NCI-H1105 treated with DMSO at 0.1 percent for 48 hours (cell line): Measurements from ENCODE around the gene POLR2M.

Experiments
- DNase-seq: peaks from one replicate; lab custom pipeline; 2025; lab: John Stamatoyannopoulos, UW

POLR2M gene

DNA sequence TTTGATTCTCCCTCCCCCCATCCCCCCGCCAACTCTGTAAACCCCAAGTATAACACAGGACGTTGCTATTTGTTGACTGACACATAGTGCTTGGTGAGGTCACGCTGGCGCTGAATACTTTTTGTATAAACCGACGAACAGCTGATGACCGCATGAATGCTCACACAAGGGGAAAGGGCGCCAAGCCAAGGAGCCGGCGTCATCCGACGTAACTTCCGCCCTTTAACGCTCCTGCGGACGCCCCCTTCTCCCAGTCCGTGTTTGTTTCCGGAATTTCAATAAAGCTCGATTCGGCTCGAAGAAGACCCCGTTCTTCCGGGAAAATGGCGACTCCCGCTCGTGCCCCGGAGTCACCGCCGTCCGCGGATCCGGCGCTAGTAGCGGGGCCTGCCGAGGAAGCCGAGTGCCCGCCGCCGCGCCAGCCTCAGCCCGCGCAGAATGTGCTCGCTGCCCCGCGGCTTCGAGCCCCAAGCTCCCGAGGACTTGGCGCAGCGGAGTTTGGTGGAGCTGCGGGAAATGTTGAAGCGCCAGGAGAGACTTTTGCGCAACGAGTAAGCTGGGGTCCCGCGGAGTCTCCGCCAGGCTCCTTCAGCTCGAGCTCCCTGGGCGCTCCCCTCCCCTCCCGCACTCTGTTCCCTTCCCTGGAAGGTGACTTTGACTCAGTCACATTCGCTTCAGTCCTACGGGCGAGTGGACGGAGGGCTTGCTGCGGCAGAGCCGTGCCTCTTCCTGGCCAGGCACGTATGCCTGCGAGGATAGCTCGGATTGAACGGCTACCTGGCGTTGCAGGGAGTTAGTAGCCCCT, at the start of gene POLR2M:
POLR2M (plus strand) TSS at position 310 of the 805 bp plus-strand sequence; CDS start at position 439, 129 bp downstream.
- peak; percentile 98 for DNase-seq

DNA sequence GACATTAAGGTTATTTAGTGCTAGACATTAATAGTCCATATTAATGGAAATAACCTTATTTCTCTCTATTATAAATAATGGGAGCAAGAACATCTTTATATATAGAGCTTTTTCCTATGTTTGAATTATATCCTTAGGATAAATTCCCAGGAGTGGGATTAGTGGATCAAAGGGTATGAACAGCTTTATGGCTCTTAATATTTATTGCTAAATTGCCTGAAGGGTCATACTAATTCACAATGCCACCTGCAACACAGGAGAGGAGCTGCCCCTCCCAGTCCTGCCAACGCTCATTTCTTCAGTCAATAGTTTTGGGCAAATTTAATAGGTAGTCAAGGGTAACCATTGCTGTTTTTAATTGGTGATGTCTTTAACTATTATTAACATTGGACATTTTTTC, 48.9 kb upstream of the POLR2M start:
- no peak for DNase-seq

DNA sequence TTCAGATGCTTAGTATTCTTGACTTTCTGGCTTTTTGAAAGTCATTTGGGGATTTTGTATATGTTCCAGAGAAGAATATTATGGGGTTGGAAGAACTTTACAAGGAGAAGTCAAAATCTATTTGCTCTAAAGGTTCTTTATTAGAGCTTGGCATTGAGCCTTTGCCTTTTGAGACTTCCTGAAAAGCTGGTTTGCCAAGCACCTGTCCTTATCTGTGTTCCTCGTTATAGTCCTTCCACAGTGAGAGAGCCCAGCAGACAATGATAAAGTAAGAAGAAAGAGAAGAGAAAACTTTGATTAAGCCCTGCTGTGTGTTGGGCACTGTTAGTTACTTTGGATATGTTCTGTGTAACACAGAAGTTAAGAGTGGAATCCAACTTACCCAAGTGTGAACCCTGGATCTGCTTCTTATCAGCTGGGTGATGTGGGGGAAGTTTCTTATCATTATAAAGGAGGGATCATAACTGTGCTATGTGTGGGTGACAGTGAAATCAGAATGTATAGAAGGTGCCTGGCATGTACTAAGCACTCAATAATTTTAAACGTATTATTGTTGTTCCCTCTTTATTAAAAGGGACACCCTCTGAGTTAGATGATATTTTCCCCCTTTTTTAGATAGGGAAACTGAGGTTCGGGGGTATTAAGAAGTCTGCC, 44.3 kb upstream of the POLR2M start:
- DNase-seq = peak; percentile 42

DNA sequence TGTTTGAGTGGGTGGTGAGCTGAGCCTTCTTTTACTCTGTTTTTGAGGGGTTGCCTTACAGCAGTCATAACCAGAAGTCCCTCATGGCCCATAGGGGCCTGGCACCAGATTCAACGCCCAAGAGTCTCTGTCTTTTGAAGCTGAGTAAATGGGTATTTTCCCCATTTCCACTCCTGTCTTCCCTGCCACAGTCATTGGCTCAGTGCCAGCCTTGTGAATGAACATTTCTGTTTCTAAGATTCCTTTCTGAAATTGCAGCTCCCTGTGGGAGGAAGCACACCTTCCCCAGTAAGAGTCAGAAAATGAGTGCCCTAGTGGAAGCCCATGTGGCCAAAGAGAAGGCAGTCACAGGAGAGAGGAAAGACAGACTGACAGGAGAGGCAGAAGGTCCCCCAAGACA, 43.7 kb upstream of the POLR2M start:
- DNase-seq = no peak

DNA sequence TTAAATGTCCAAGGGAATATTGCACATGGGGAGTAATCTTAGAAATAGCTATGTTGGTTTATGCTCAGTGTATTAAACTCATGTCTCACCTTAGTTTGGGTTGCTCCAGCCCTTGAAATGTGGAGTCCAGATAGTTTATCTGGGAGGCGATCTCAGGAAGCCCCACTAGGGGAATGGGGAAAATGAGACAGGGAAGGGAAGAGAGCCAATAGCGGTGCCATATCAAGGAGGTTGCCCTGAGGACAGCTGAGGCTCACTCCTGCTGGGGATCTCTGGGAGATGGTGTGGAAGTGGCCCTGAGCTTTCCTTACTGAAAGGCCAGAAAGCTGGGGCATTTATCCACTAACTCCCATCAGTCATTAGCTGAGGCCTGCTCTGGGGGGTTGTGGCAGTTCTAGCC, 43.3 kb upstream of the POLR2M start:
- DNase-seq = no peak

DNA sequence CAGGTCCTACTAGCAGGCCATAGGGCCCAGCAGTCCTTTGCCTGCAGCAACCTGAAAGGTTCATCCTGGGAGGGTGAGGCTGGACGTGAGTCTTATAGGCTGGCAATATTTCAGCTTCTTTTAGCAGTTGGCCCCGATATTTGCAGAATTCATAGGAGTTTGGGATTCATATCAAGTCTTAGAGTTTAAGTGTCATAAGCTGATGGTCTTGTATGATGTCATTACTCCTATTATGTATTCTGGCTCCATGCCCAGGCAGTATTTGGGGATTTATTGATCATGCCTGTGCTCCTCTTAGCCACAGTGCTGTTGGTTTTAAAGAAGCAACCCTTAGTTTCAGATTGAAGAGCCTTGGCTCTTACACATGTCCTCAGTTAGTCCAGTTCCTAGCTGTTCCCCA, 41.3 kb upstream of the POLR2M start:
- DNase-seq = no peak

DNA sequence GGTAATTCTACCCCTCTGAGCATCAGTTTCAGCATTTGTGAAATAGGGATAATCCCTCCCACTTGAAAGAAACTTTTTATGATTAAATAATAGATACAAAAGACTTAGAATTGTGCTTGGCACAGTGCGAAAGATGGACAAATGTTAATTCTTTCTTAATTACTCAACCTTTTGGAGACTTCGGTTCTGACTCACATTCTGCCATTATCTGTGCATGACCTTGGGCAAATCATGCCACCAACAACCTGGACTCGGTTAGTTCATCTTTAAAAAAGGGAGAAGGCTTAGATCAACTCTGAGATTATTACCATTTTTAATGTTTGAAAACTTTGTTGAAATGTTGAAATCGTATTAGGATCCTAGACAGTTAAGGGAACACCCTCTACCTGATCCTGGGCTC, 40.6 kb upstream of the POLR2M start:
- DNase-seq = no peak

DNA sequence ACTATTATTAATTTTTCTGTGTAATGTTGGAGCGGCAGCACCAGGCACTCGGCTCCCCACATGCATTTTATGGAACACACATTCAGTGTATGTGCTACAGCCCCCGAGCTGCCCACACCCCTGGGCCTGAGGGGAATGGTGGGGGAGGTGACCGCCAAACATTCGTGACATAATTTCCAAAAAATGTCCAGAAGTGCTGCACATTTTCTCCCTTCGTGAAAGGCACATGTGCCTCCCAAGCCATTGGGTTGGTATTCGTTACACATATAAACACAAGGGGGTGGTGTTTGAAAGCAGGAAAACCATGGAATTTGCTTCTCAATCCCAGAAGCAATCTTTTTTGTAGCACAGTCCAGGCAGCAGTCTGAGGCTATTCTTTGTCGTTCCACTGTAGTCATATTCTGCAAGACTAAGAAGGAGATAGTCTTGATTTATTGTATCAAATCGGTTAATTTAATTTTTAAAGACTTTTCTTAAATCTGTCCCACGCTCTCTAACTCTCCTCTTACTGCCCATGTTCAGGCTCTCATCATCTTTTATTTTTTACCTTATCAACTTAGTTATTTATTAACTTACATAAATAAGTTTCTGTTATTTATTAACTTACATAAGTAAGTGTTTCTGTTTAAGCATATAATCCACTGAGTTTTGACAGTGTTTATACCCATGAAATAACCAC, 39.2 kb upstream of the POLR2M start:
- DNase-seq = no peak

DNA sequence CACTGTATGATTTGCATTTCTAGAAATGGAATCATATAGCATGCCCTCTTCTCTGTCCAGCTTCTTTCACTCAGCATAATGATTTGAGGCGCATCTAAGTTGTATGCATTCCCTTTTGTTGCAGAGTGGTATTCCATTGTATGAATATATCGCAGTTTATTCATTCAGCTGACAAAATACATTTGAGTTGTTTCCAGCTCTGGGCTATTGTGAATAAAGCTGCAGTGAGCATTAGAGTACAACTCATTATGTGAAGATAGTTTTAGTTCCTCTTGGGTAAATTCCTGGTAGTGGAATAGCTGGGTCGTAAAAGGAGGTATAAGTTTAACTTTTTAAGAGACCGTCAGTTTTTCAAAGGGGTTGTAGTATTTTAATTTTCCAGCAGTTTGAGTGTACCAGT, 38.5 kb upstream of the POLR2M start:
- DNase-seq = no peak

DNA sequence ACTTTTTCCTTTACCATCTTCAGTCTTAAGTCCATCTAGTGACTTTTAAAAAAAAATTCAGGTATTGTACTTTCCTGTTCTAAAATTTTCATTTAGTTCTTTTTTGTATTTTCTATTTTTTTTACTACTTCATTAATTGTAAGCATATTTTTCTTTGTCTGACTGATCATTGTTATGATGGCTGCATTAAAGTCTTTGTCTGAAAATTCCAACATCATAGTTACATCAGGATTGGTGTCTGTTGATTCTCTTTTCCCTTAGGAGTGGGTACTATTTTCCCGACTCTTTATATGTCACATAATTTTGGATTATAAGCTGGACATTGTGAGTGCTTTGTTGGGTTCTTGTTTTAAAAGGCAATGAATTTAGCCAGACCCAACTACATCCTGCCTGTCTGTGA, 34.9 kb upstream of the POLR2M start:
- no peak for DNase-seq

DNA sequence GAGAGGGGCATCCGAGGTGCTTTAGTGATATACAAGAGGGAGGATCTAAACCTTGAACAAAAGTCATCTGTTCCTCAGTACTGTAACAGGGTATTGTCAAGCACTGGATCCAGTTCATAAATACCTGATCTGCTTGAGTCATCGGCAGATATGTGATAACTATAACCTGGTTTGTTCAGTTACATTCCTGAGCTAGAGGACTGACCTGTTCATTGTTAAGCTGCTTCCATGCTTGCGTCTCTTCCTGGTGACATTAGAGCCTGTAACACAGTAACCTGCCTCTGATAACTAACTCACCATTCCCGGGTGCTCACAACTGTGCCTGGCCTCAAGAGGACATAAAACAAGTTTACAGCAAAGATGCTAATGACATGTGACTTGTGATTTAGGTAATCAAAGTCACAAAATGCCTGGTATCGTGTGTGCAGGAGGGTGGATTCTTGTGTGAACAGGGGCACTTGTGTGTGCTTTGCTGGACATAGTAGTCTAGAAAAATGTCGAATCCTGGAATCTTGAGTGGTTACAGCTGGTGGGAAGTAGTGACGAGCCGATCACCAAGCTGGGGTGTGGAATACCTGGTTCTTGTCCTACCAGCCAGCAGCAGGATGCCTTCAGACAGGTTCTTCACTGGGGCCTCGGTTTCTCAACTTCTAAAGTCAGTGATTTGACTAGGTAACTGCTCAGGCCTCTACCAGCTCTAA, 30.9 kb upstream of the POLR2M start:
- DNase-seq = no peak

DNA sequence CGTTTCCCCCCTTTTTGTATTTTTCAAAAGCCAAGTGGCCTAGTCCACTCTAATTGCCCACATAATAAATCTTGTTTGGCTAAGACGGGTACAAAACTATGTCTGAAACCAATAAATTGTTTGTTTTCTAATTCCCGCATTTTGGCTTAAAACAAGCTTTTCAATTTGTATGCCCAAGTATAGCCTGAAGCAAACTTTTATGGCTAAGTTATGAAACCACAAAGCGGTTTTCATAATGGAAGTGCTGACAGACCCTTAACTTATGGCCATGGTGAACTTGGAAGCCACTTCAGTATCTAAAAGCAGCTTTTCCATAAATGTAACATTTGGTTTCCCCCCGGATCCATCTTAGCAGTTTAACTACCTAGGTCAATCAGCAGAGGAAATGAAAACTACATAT, 29.9 kb upstream of the POLR2M start:
- DNase-seq = no peak

DNA sequence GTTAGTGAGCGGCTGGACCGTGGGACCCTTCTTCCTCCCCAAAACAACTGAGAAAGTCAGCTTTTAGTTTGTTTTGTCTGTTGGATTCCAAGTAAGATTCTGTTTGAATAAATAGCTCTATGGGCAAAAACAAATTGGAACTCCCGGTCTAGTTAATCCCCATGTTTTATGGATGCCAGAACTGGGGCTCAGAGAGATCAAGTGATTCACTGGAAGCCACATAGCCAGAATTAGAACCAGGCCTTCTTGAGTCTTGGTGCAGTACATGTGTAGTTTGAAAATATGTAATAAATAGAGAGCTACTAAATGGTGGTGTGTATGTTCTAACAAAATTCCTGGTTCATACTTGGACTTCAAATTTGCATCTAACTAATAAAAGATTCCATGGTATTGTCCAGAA, 29.3 kb upstream of the POLR2M start:
- DNase-seq = no peak

DNA sequence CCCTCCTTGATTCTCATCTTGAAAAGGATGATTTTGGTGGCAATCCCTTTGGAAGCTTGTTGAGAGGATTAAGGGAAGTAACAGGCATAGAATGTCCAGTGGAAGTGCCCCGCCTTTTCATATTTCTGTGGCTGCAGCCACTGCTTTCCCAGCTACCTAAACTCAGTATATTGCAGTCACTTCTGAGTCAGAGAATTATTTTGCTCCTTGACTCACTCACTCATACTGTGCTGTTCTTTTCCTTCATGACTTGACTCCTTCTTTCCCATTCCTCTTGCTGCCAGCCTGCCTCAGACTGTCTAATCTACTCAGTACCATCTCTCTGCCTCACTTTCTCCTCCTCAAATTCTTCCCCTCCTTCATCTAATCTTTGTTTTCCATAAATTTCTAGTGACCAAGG, 26.5 kb upstream of the POLR2M start:
- no peak for DNase-seq

DNA sequence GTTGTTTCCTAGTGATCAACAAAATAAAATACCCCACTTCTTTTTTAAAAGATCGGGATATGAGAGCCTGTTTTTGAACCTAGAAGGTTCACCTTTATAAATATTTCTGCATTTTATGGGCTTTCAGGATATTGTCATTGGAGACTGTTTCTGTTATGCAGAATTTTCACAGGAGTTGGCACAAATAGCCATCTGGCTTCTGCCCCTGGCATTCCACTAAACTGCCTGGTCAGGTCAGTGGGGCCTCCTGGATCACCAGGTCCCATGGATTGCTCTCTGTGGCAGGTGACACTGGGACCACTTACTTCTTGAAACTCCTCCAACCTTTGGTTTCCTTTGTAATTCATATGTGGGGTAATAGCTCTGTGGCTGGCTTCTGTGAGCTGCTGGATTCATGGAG, 25.5 kb upstream of the POLR2M start:
- no peak for DNase-seq

DNA sequence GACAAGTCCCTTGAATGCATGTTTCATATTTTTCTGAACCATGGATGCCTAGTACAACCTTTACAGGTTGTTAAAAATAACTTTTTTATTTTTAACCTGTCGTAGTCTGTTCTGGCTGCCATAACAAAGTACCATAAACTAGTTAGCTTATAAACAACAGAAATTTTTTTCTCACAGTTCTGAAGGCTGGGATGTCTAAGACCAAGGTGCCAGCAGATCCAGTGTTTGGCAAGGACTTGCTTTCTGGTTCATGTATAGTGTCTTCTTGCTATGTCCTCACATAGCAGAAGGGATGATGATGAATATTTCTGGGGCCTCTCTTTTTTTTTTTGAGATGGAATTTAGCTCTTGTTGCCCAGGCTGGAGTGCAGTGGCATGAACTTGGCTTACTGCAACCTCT, 23.0 kb upstream of the POLR2M start:
- no peak for DNase-seq

DNA sequence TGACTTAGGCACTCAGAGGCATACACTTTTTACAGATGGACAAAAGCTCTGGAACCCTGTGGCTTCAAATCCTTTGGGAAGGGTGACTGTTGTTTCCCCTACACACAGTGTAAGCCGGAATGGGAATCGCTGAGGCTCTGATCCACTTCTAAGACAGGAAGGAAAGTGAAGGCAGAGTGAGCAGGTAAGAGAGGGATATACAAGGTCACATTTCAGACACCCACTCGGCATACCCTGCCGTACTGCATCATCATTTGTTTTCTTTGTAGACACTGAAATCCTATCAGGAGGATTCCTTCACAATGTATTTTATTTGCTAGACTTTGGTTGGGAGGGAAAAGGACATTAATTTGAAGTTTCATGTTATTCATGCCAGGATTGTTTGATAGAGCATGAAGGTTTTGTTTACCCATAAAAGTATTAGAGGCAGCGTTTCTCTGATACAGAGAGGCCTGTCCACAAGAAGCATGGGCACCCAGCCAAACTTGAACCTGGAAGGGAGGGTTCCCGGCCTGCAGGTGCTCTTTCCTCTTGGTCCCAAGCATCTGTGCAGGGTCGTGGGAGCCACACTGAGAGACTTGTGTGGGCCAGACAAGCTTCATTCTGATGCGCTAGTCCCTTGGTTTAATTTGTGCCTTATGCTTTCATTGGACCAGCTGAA, 21.9 kb upstream of the POLR2M start:
- peak; percentile 26 for DNase-seq

DNA sequence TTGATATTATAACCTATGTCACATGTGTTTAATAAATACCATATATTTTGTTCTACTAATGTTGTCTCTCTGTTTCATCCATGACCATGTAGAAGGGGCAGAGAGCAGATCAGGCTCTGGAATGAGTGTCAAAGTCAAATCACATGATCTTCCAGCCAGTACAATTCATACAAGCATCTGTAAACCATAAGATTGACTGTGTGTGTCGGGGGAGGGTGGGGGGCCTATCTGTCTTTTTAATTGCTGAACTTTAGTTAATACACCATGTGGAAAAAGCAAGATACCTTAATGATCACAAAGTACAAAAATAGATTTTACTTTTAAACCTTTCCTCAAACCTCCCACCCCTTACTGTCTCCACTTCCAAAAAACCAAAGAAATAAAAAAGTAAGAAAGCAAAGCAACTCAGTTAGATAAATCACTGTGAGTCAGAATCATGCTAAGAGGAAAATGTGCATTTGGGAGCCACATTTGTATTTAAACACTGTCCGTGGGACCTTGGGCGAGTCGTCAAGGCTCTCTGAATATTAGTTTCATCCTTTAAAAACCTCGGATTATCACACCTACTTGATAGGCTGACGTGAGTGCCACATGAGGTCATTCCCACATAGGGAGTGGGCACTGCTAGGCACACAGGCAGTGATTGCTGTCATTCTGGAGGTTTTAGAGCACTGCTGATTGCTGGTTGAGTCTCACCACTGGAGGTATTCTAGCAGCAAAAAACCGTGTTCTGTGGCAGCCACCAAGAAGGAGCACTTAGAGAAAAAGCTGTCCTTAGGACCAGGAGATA, 21.0 kb upstream of the POLR2M start:
- no peak for DNase-seq

DNA sequence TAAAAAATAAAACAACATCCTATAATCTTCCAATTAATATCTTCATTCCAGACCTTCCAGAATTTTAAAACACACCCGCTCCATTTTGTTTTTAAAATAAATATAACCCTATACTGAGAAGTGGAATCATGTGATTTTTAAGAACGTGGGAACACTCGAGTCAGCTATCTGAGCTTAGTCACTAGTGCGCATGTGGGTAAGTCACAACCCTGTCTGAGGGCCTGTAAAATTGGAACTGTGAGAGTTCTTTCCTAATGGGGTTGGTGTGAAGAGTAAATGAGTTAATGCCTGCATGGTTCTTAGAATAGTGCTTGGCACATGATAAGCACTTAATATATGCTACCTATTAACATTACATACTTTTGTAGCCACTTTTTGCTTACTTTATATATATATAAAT, 19.9 kb upstream of the POLR2M start:
- DNase-seq = no peak

DNA sequence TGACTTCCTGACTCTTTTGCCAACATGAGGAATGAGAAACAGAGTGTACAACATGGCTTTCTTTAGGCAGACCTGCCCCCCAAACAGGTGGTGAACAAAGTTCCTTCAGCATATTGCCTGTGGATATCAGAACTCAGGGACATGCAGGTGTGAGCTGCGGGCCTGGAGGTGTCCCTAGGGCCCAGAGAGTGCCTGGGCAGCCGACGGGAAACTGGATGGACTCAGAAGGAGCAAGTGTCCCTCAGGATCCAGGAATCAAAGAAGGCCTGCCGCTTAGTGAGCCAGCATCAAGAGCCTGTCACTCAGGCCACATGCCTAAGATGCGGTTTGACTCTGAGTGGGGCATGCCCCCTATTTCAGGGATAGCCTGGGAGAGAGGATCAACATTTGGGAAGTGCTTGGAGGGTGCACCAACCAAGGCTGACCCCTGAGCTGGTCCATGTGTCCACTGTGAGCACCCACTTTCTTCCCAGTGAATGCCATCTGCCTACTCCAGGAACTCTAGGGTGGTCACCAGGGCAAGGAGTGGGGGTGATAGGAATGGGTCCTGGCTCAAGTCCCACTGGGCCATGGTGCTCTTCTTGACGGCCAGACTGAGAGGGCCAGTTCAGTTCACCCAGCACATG, 16.1 kb upstream of the POLR2M start:
- no peak for DNase-seq

DNA sequence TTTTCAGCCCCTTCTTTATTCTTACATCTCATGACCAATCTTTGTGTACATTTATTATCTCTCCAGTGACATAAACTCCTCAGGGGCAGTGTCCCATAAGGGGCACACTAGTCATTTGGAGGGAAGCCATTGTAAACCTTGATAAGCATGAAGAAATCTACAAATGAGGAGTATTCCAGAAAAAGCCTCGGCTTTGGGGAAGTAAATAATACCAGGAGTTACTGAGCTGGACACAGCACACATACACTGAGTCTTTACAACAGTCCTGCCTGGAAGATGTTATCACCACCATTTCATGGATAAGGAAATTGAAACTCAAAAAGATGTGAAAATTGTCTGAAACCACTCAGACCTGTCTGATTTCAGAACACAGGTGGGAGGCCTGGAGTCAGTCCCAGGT, 15.4 kb upstream of the POLR2M start:
- DNase-seq = no peak
